ENCODE data around the gene CAMTA2. TPM values are rescaled to one million over a fixed set of nuclear protein-coding genes. Genes with fewer than 3 reads are reported as not detected.
A peak's percentile ranks its signal among the peaks of the same experiment; 100 is the strongest.

CAMTA2 gene
- total RNA-seq, 1 donor from 2014 or later: 0.34 TPM

DNA sequence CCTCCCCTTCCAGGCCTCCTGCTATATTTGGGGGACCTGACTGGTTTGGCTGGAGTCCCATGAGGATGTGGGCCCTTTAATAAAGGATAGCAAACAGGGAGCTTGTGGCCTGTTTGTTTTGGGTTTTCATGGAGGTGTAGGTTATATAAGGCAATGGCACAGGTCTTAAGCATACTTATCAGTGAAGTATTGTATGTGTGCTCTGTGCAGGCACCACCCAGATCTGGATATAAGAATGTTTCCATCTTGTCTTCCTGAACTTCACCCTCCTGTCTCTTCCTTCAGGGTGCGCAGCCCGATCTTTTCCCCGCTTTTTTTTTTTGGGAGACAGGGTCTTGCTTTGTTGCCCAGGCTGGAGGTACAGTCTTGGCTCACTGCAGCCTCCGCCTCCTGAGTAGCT, 37.1 kb upstream of the CAMTA2 start:
- Histone ChIP-seq H3K4me2 (no peak overlapping the region), H3K79me2 (ENCODE audit: low read depth) (no peaks in the 10 kb centered on the region), H3K27me3 (peaks cover 5% of the 10 kb centered on the region), H3K36me3 (no peaks in the 10 kb centered on the region), H3K9me3 (ENCODE audit: low read depth) (no peaks in the 10 kb centered on the region), H3F3A (ENCODE audit: low read depth) (no peaks in the 10 kb centered on the region), H2AFZ (replicated peaks) (no peak overlapping the region), H3K27ac (no peak overlapping the region), H4K20me1 (ENCODE audit: low read depth) (no peaks in the 10 kb centered on the region), H3K9ac (no peak overlapping the region), H3K4me1 (no peaks in the 10 kb centered on the region), H3K4me3 (no peak overlapping the region)
- Mint-ChIP-seq H3K9me3 (no peaks in the 10 kb centered on the region), H3K27ac (peak overlapping the region; percentile 48), H3K36me3 (peaks cover 16% of the 10 kb centered on the region), H3K27me3 (ENCODE audit: insufficient read depth, low read depth) (peaks cover 3% of the 10 kb centered on the region), H3K4me3 (no peak overlapping the region), H3K4me1 (no peaks in the 10 kb centered on the region)
- DNase-seq (ENCODE audit: low spot score): no peak
- TF ChIP-seq EZH2phosphoT487 (IDR thresholded peaks at IDR 0.05) (no peak), EZH2 (IDR thresholded peaks at IDR 0.05) (no peak)
- TF ChIP-seq, protein P1, sequence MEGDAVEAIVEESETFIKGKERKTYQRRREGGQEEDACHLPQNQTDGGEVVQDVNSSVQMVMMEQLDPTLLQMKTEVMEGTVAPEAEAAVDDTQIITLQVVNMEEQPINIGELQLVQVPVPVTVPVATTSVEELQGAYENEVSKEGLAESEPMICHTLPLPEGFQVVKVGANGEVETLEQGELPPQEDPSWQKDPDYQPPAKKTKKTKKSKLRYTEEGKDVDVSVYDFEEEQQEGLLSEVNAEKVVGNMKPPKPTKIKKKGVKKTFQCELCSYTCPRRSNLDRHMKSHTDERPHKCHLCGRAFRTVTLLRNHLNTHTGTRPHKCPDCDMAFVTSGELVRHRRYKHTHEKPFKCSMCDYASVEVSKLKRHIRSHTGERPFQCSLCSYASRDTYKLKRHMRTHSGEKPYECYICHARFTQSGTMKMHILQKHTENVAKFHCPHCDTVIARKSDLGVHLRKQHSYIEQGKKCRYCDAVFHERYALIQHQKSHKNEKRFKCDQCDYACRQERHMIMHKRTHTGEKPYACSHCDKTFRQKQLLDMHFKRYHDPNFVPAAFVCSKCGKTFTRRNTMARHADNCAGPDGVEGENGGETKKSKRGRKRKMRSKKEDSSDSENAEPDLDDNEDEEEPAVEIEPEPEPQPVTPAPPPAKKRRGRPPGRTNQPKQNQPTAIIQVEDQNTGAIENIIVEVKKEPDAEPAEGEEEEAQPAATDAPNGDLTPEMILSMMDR (IDR thresholded peaks at IDR 0.05): no peak

DNA sequence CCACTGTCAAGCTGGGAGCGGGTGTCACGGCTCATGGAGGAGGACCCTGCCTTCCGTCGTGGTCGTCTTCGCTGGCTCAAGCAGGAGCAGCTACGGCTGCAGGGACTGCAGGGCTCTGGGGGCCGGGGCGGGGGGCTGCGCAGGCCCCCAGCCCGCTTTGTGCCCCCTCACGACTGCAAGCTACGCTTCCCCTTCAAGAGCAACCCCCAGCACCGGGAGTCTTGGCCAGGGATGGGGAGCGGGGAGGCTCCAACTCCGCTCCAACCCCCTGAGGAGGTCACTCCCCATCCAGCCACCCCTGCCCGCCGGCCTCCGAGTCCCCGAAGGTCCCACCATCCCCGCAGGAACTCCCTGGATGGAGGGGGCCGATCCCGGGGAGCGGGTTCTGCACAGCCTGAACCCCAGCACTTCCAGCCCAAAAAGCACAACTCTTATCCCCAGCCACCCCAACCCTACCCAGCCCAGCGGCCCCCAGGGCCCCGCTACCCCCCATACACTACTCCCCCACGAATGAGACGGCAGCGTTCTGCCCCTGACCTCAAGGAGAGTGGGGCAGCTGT, 36.2 kb upstream of the CAMTA2 start:
- Histone ChIP-seq H2AFZ (replicated peaks) (no peak overlapping the region), H3K9me3 (ENCODE audit: low read depth) (no peaks in the 10 kb centered on the region), H3K27ac (no peak overlapping the region), H3K27me3 (no peaks in the 10 kb centered on the region), H3K4me2 (no peak overlapping the region), H4K20me1 (ENCODE audit: low read depth) (no peaks in the 10 kb centered on the region), H3F3A (ENCODE audit: low read depth) (no peaks in the 10 kb centered on the region), H3K9ac (no peak overlapping the region), H3K79me2 (ENCODE audit: low read depth) (no peaks in the 10 kb centered on the region), H3K4me1 (no peaks in the 10 kb centered on the region), H3K36me3 (no peaks in the 10 kb centered on the region), H3K4me3 (no peak overlapping the region)
- H3K27me3 Mint-ChIP-seq (ENCODE audit: insufficient read depth, low read depth): no peaks in the 10 kb centered on the region
- no peaks in the 10 kb centered on the region for H3K4me1 Mint-ChIP-seq
- no peak for TF ChIP-seq EZH2phosphoT487 (IDR thresholded peaks at IDR 0.05)
- no peak for DNase-seq (ENCODE audit: low spot score)
- H3K36me3 Mint-ChIP-seq: peaks cover 17% of the 10 kb centered on the region
- H3K4me3 Mint-ChIP-seq: no peak overlapping the region
- H3K27ac Mint-ChIP-seq: no peak overlapping the region
- H3K9me3 Mint-ChIP-seq: no peaks in the 10 kb centered on the region

GRCh38 chr17:5022171-5022711, 34.8 kb upstream of the CAMTA2 start:
- TF ChIP-seq EZH2 (IDR thresholded peaks at IDR 0.05) (no peak), EZH2phosphoT487 (IDR thresholded peaks at IDR 0.05) (no peak)
- TF ChIP-seq, protein P1 (IDR thresholded peaks at IDR 0.05): no peak
- H2AFZ ChIP-seq (replicated peaks): no peak overlapping the region
- no peaks in the 10 kb centered on the region for H3K9me3 ChIP-seq (ENCODE audit: low read depth)
- H3K27me3 Mint-ChIP-seq (ENCODE audit: insufficient read depth, low read depth): no peaks in the 10 kb centered on the region
- H3K27ac Mint-ChIP-seq: no peak overlapping the region
- no peaks in the 10 kb centered on the region for H3K4me1 ChIP-seq
- H3K79me2 ChIP-seq (ENCODE audit: low read depth): no peaks in the 10 kb centered on the region
- H4K20me1 ChIP-seq (ENCODE audit: low read depth): no peaks in the 10 kb centered on the region
- no peak overlapping the region for H3K4me3 ChIP-seq
- no peaks in the 10 kb centered on the region for H3K27me3 ChIP-seq
- no peaks in the 10 kb centered on the region for H3K9me3 Mint-ChIP-seq
- H3K4me1 Mint-ChIP-seq: no peaks in the 10 kb centered on the region
- H3K4me2 ChIP-seq: no peak overlapping the region
- H3K36me3 ChIP-seq: no peaks in the 10 kb centered on the region
- H3K27ac ChIP-seq: no peak overlapping the region
- H3K36me3 Mint-ChIP-seq: peaks cover 17% of the 10 kb centered on the region
- no peak for DNase-seq (ENCODE audit: low spot score)
- H3F3A ChIP-seq (ENCODE audit: low read depth): no peaks in the 10 kb centered on the region
- no peak overlapping the region for H3K4me3 Mint-ChIP-seq
- no peak overlapping the region for H3K9ac ChIP-seq

GRCh38 chr17:5020502-5021023, 33.1 kb upstream of the CAMTA2 start:
- H3K9me3 Mint-ChIP-seq: no peaks in the 10 kb centered on the region
- peaks cover 20% of the 10 kb centered on the region for H3K36me3 Mint-ChIP-seq
- TF ChIP-seq, protein P1 (IDR thresholded peaks at IDR 0.05): no peak
- no peak for TF ChIP-seq EZH2 (IDR thresholded peaks at IDR 0.05)
- TF ChIP-seq EZH2phosphoT487 (IDR thresholded peaks at IDR 0.05): no peak
- H2AFZ ChIP-seq (replicated peaks): no peak overlapping the region
- no peak overlapping the region for H3K4me3 Mint-ChIP-seq
- H4K20me1 ChIP-seq (ENCODE audit: low read depth): no peaks in the 10 kb centered on the region
- H3K4me1 ChIP-seq: no peaks in the 10 kb centered on the region
- H3K9me3 ChIP-seq (ENCODE audit: low read depth): no peaks in the 10 kb centered on the region
- DNase-seq (ENCODE audit: low spot score): no peak
- no peaks in the 10 kb centered on the region for H3K36me3 ChIP-seq
- H3K27ac Mint-ChIP-seq: no peak overlapping the region
- no peak overlapping the region for H3K4me2 ChIP-seq
- no peaks in the 10 kb centered on the region for H3K79me2 ChIP-seq (ENCODE audit: low read depth)
- H3K27ac ChIP-seq: no peak overlapping the region
- no peak overlapping the region for H3K9ac ChIP-seq
- H3F3A ChIP-seq (ENCODE audit: low read depth): no peaks in the 10 kb centered on the region
- no peaks in the 10 kb centered on the region for H3K27me3 ChIP-seq
- H3K4me1 Mint-ChIP-seq: no peaks in the 10 kb centered on the region
- H3K27me3 Mint-ChIP-seq (ENCODE audit: insufficient read depth, low read depth): no peaks in the 10 kb centered on the region
- H3K4me3 ChIP-seq: no peak overlapping the region

Measured in neural progenitor cell (in vitro differentiated cells).